Hepatocyte (in vitro differentiated cells): ENCODE results near the gene NKX1-2. TPM values are rescaled to one million over a fixed set of nuclear protein-coding genes. Genes with fewer than 3 reads are reported as not detected.

Experiments
- DNase-seq: peaks from one replicate; pipeline ENCODE4 v3.0.0-alpha.2; 2016; ENCODE audit warnings: low spot score
- H2AFZ ChIP-seq: fragments of 200-600 bp; sonication (generic); 2 replicates; pipeline ENCODE4 v1.6.0; 2016; ENCODE audit warnings: antibody characterized with exemption, mild to moderate bottlenecking
- H3K27ac ChIP-seq: fragments of 200-600 bp; sonication (generic); 2 replicates; pipeline ENCODE4 v1.5.1; 2016; ENCODE audit warnings: mild to moderate bottlenecking
- H3K27me3 ChIP-seq: fragments of 200-600 bp; sonication (generic); 2 replicates; pipeline ENCODE4 v1.6.1; 2016
- H3K36me3 ChIP-seq: fragments of 200-600 bp; sonication (generic); replicated peaks from 2 replicates; pipeline ENCODE4 v1.5.1; 2016; ENCODE audit warnings: low read depth; ENCODE audit not compliant: insufficient read depth
- H3K4me1 ChIP-seq: fragments of 200-600 bp; sonication (generic); 2 replicates; pipeline ENCODE4 v1.5.1; 2016; ENCODE audit warnings: mild to moderate bottlenecking, moderate library complexity; ENCODE audit not compliant: insufficient read depth
- H3K4me2 ChIP-seq: fragments of 200-600 bp; sonication (generic); 2 replicates; pipeline ENCODE4 v1.6.0; 2016
- H3K4me3 ChIP-seq: fragments of 200-600 bp; sonication (generic); 2 replicates; pipeline ENCODE4 v1.5.1; 2016; ENCODE audit warnings: mild to moderate bottlenecking
- H3K79me2 ChIP-seq: fragments of 200-600 bp; sonication (generic); 2 replicates; pipeline ENCODE4 v1.6.0; 2017; ENCODE audit warnings: mild to moderate bottlenecking
- H3K9me2 ChIP-seq: fragments of 200-600 bp; sonication (generic); replicated peaks from 2 replicates; pipeline ENCODE4 v1.6.0; 2017; ENCODE audit warnings: mild to moderate bottlenecking; ENCODE audit not compliant: insufficient read depth
- H3K9me3 ChIP-seq: fragments of 200-600 bp; sonication (generic); 2 replicates; pipeline ENCODE4 v1.5.1; 2016; ENCODE audit warnings: low read depth, mild to moderate bottlenecking
- H4K20me1 ChIP-seq: fragments of 200-600 bp; sonication (generic); 2 replicates; pipeline ENCODE4 v1.6.0; 2016; ENCODE audit warnings: mild to moderate bottlenecking; ENCODE audit not compliant: insufficient read depth, poor library complexity, severe bottlenecking
- EZH2 ChIP-seq: fragments of 200-600 bp; sonication (generic); IDR thresholded peaks from 2 replicates; pipeline ENCODE4 v1.6.1; 2016; ENCODE audit warnings: antibody characterized with exemption, mild to moderate bottlenecking, borderline replicate concordance
- EZH2phosphoT487 ChIP-seq: fragments of 200-600 bp; sonication (generic); IDR thresholded peaks from one replicate; pipeline ENCODE4 v1.6.1; 2018; ENCODE audit warnings: antibody characterized with exemption, mild to moderate bottlenecking, low read depth, moderate library complexity; ENCODE audit not compliant: unreplicated experiment, severe bottlenecking
- WGBS: methylation state at CpG from one replicate; pipeline ENCODE4 v1.1.6; 2016; ENCODE audit warnings: low lambda C conversion rate; ENCODE audit errors: missing lambda C conversion rate; 5-methylcytosine and 5-hydroxymethylcytosine counted together
- polyA plus RNA-seq: library from polyadenylated mRNA; unstranded; fragments of >200 nt; fragmentation: Nextera tagmentation; extraction: Ambion mirVana; gene quantifications from 2 replicates; pipeline ENCODE4 v1.2.1, GENCODE V29; 2016
- total RNA-seq: library from RNA; depleted of rRNA; stranded (reverse); fragments of >200 nt; gene quantifications from 2 replicates; pipeline ENCODE4 v1.2.3, GENCODE V29; 2014
- TF ChIP-seq, protein P1 (sequence below): fragments of 200-600 bp; sonication (generic); IDR thresholded peaks from 2 replicates; pipeline ENCODE4 v1.5.1; 2016; ENCODE audit warnings: antibody characterized with exemption, mild to moderate bottlenecking; ENCODE audit not compliant: poor library complexity

Gene NKX1-2
- total and polyA plus RNA-seq, 2 experiments from 2014 or later = 0.22 to 2.0 TPM

DNA sequence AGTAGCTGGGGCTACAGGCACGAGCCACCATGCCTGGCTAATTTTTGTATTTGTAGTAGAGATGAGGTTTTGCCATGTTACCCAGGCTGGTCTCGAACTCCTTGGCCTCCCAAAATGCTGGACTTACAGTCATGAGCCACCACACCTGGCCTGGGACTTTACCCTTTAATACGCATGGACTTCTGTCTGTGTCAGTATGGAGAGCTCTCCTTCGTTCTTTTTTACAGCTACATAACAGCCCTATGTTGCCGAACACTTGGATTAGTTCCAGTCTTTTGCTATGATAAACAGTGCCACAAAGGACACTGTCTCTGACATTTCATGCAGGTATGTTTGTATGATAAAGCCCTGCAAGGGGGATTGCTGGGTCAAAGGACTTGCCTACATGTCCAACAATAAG, 20.3 kb downstream of the NKX1-2 start:
- H3K9me3 ChIP-seq = no peaks in the 10 kb centered on the region
- peak overlapping the region; percentile 31 for H3K27ac ChIP-seq
- peak; percentile 18 for DNase-seq
- no peaks in the 10 kb centered on the region for H4K20me1 ChIP-seq
- H3K4me2 ChIP-seq = no peak overlapping the region
- no peaks in the 10 kb centered on the region for H3K36me3 ChIP-seq
- TF ChIP-seq EZH2 (no peak), EZH2phosphoT487 (no peak)
- TF ChIP-seq, protein P1, sequence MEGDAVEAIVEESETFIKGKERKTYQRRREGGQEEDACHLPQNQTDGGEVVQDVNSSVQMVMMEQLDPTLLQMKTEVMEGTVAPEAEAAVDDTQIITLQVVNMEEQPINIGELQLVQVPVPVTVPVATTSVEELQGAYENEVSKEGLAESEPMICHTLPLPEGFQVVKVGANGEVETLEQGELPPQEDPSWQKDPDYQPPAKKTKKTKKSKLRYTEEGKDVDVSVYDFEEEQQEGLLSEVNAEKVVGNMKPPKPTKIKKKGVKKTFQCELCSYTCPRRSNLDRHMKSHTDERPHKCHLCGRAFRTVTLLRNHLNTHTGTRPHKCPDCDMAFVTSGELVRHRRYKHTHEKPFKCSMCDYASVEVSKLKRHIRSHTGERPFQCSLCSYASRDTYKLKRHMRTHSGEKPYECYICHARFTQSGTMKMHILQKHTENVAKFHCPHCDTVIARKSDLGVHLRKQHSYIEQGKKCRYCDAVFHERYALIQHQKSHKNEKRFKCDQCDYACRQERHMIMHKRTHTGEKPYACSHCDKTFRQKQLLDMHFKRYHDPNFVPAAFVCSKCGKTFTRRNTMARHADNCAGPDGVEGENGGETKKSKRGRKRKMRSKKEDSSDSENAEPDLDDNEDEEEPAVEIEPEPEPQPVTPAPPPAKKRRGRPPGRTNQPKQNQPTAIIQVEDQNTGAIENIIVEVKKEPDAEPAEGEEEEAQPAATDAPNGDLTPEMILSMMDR = no peak
- no peaks in the 10 kb centered on the region for H3K27me3 ChIP-seq
- no peak overlapping the region for H2AFZ ChIP-seq
- H3K4me1 ChIP-seq = peaks cover 6% of the 10 kb centered on the region
- no peaks in the 10 kb centered on the region for H3K9me2 ChIP-seq
- H3K79me2 ChIP-seq = no peaks in the 10 kb centered on the region
- WGBS = 73% methylated on average over 5 of the region's 5 CpGs
- no peak overlapping the region for H3K4me3 ChIP-seq

DNA sequence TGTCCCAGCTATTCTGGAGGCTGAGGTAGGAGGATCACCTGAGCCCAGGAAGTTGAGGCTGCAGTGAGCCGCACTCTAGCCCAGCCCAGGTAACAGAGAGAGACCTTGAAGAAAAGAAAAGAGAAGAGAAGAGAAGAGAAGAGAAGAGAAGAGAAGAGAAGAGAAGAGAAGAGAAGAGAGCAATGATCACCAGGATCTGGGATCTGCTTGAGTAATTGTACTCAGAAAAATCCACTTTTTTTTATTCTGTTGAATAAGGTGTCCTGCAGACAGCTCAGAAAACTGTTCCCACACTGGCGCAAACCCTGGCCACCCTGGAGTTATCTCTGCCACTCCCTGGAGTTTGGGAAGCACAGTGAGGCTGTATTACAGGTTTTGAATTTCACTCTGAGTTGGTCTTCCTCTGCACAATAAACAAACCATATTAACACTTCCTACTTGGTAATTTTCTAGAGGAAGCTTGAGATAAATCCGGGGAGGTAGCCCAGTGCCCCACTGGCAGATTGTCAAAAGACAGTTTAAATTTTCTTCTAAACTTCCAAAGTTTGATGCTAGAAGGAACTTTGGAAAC, 21.5 kb downstream of the NKX1-2 start:
- no peak for DNase-seq
- 45% methylated on average over 3 of the region's 3 CpGs for WGBS
- H3K27ac ChIP-seq = peak overlapping the region; percentile 0

DNA sequence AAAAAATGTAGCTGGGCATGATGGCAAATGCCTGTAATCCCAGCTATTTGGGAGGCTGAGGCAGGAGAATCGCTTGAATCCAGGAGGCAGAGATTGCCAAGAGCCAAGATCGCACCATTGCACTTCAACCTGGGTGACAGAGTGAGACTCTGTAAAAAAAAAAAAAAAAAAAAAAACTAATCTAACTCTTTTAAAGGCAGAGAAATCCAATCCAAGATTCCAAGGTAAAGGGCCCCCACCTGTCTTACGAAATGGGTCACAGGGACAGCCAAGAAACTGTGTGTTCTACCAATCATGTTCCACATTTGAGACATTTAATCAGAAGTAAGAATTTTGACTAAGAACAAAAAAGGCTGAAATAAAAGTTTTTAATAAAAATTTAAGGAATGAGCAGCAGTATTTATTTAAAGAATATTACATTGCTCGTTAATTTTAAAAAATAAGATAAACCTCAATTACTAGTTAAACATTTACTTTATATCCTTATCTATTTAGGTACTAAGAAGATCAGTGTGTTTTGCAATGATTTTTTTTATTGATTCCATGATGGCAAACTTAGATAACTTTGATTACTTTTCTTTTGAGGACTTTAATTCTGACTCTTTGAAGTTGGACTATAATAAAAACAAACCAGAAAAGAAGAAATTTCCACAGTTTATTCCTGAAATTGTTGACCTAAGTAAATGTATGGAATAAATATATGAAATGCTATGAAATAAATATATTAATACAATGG, 24.4 kb downstream of the NKX1-2 start:
- TF ChIP-seq, protein P1 = no peak
- no peak for TF ChIP-seq EZH2phosphoT487
- TF ChIP-seq EZH2 = no peak
- peak overlapping the region; percentile 59 for H3K27ac ChIP-seq

More for the DNA sequence above, 21.5 kb downstream of the NKX1-2 start:
- H3K4me2 ChIP-seq = no peak overlapping the region
- H4K20me1 ChIP-seq = no peaks in the 10 kb centered on the region
- H3K79me2 ChIP-seq = no peaks in the 10 kb centered on the region
- H3K27me3 ChIP-seq = no peaks in the 10 kb centered on the region
- TF ChIP-seq EZH2 (no peak), EZH2phosphoT487 (no peak)
- TF ChIP-seq, protein P1 = no peak
- H3K36me3 ChIP-seq = no peaks in the 10 kb centered on the region
- H3K4me1 ChIP-seq = peaks cover 6% of the 10 kb centered on the region
- H3K9me3 ChIP-seq = no peaks in the 10 kb centered on the region
- H3K4me3 ChIP-seq = no peak overlapping the region
- no peak overlapping the region for H2AFZ ChIP-seq
- no peaks in the 10 kb centered on the region for H3K9me2 ChIP-seq

More for the DNA sequence above, 24.4 kb downstream of the NKX1-2 start:
- H3K9me3 ChIP-seq = no peaks in the 10 kb centered on the region
- H3K4me1 ChIP-seq = peaks cover 18% of the 10 kb centered on the region
- H3K4me3 ChIP-seq = no peak overlapping the region
- no peaks in the 10 kb centered on the region for H3K79me2 ChIP-seq
- WGBS = 72% methylated on average over 4 of the region's 4 CpGs
- DNase-seq = peak; percentile 24
- no peaks in the 10 kb centered on the region for H3K36me3 ChIP-seq
- H2AFZ ChIP-seq = no peak overlapping the region
- no peaks in the 10 kb centered on the region for H3K27me3 ChIP-seq
- H3K9me2 ChIP-seq = no peaks in the 10 kb centered on the region
- no peak overlapping the region for H3K4me2 ChIP-seq
- no peaks in the 10 kb centered on the region for H4K20me1 ChIP-seq
